LNCaP clone FGC (cell line): ENCODE measurements around the gene MAGI1.

Experiments used
- DNase-seq: peaks from one replicate; pipeline ENCODE4 v3.0.0-alpha.2; 2011; ENCODE audit warnings: low read depth
- H3K4me3 ChIP-seq: 2 replicates; pipeline ENCODE4 v1.5.1; 2011; ENCODE audit warnings: mild to moderate bottlenecking, low read depth, low read length, control low read depth
- CTCF ChIP-seq: IDR thresholded peaks from 2 replicates; pipeline ENCODE4 v1.5.1; 2012; ENCODE audit warnings: mild to moderate bottlenecking; ENCODE audit not compliant: control insufficient read depth, insufficient read depth; ENCODE audit errors: extremely low read depth

Gene MAGI1

DNA sequence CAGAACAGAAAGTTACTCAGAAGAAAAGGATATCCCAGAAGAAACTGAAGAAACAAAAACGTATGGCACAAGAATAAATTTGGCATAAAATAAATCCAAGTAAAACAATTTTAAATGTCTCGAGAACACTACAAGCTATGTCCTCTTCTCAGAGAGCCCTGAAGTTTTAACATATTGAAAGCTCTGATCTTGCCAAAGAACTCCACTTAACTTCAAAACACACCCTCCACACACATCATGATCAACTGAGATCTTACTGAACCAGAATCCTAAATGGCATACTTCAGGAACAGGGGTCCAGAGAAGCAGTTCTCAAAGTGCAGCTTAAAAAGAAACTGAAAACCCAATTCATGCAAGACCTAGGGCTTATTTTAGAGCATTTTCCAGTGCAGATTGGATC, 194.3 kb downstream of the MAGI1 start:
- no peak overlapping the region for H3K4me3 ChIP-seq
- no peak for DNase-seq
- TF ChIP-seq CTCF, result no peak

DNA sequence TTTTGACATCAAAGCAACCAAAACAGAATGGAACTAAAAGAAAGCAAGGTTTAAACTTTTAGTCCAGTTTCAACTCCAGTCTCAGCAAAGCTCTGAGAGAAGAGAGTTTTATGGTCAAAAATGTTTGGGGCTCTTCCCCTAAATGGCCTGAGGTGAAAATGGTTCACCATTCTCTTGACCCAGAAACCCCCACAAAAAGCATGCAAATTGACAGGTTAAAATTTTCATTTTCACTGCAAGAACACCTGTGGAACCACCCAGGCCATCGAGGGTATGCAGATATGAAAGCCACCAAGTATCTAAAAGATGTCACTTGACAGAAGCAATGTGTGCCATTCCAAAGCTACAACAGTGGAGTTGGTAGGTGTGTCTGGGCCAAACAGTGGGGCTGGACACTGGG, 195.0 kb downstream of the MAGI1 start:
- TF ChIP-seq CTCF, result no peak
- no peak overlapping the region for H3K4me3 ChIP-seq
- no peak for DNase-seq

DNA sequence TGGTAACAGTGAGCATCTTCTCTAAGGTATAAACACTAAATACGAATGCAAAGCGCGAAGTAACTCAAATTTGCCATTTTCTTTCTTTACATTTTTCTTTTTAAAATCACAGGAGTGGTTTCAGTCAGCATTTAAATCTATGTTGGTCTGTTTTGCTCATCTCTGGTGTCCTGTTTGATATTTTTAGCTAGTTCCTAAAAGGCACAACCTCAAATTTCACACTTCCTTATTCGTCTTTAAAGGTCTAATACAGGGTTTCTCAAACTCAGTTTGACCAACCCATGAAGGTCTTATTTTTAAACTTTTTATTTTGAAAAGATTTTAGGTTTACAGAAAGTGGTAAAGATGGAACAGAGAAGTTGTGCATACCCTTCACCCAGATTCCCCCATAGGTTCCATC, 201.1 kb downstream of the MAGI1 start:
- DNase-seq, result no peak
- TF ChIP-seq CTCF, result no peak
- no peak overlapping the region for H3K4me3 ChIP-seq

GRCh38 chr3:65836047-65836446, 202.7 kb downstream of the MAGI1 start:
- H3K4me3 ChIP-seq, result no peak overlapping the region
- no peak for DNase-seq
- TF ChIP-seq CTCF, result no peak

GRCh38 chr3:65833761-65834505, 204.8 kb downstream of the MAGI1 start:
- DNase-seq, result no peak
- TF ChIP-seq CTCF, result no peak
- no peak overlapping the region for H3K4me3 ChIP-seq

GRCh38 chr3:65831733-65832425, 206.8 kb downstream of the MAGI1 start:
- H3K4me3 ChIP-seq, result no peak overlapping the region
- TF ChIP-seq CTCF, result no peak
- no peak for DNase-seq
